OCI-LY1 (cell line): ENCODE results near the gene EXOC6.
A peak's percentile ranks its signal among the peaks of the same experiment; 100 is the strongest.

Experiments used
- H2AFZ ChIP-seq: fragments of 200-600 bp; sonication (generic), shearing (Covaris generic); 2 replicates; pipeline ENCODE4 v1.6.0; 2014; ENCODE audit warnings: antibody characterized with exemption, mild to moderate bottlenecking, low read length
- H3F3A ChIP-seq: fragments of 200-600 bp; sonication (generic), shearing (Covaris generic); 2 replicates; pipeline ENCODE4 v1.6.0; 2014; ENCODE audit warnings: mild to moderate bottlenecking, antibody characterized with exemption, low read length, moderate library complexity; ENCODE audit not compliant: insufficient read depth
- H3K27ac ChIP-seq: fragments of 200-600 bp; sonication (generic); 2 replicates; pipeline ENCODE4 v1.5.1; 2014; ENCODE audit warnings: low read length, mixed run types, mild to moderate bottlenecking, low read depth; ENCODE audit not compliant: poor library complexity, severe bottlenecking
- H3K27me3 ChIP-seq: fragments of 200-600 bp; sonication (generic); 2 replicates; pipeline ENCODE4 v1.6.0; 2014; ENCODE audit warnings: antibody characterized with exemption, mild to moderate bottlenecking, low read length, moderate library complexity; ENCODE audit not compliant: insufficient read depth
- H3K36me3 ChIP-seq: fragments of 200-600 bp; sonication (generic); 2 replicates; pipeline ENCODE4 v1.6.1; 2014; ENCODE audit warnings: mild to moderate bottlenecking, antibody characterized with exemption, low read length, moderate library complexity, mixed read lengths; ENCODE audit not compliant: insufficient read depth
- H3K4me1 ChIP-seq: fragments of 200-600 bp; sonication (generic); 2 replicates; pipeline ENCODE4 v1.5.1; 2014; ENCODE audit warnings: mild to moderate bottlenecking, low read length, moderate library complexity; ENCODE audit not compliant: insufficient read depth, severe bottlenecking
- H3K4me2 ChIP-seq: fragments of 200-600 bp; sonication (generic), shearing (Covaris generic); 2 replicates; pipeline ENCODE4 v1.6.1; 2014; ENCODE audit warnings: low read length
- H3K4me3 ChIP-seq: fragments of 200-600 bp; sonication (generic); 2 replicates; pipeline ENCODE4 v1.5.1; 2014; ENCODE audit warnings: low read length, low read depth, mild to moderate bottlenecking, mixed read lengths; ENCODE audit not compliant: poor library complexity, severe bottlenecking
- H3K79me2 ChIP-seq: fragments of 200-600 bp; shearing (Covaris generic); 2 replicates; pipeline ENCODE4 v1.6.1; 2016; ENCODE audit warnings: mixed run types, low read length, mixed read lengths; ENCODE audit not compliant: insufficient read depth
- H3K9ac ChIP-seq: fragments of 200-600 bp; sonication (generic), shearing (Covaris generic); 2 replicates; pipeline ENCODE4 v1.6.1; 2014; ENCODE audit warnings: mild to moderate bottlenecking, low read length, mixed read lengths
- H3K9me2 ChIP-seq: fragments of 200-600 bp; sonication (generic), shearing (Covaris generic); 2 replicates; pipeline ENCODE4 v1.6.1; 2014; ENCODE audit warnings: low read depth, mild to moderate bottlenecking, low read length, mixed read lengths
- H3K9me3 ChIP-seq: fragments of 200-600 bp; shearing (Covaris generic); 2 replicates; pipeline ENCODE4 v1.6.1; 2014; ENCODE audit warnings: low read length, mixed read lengths
- H4K20me1 ChIP-seq: fragments of 200-600 bp; sonication (generic), shearing (Covaris generic); 2 replicates; pipeline ENCODE4 v1.6.0; 2016; ENCODE audit warnings: mild to moderate bottlenecking, low read length; ENCODE audit not compliant: insufficient read depth
- EZH2 ChIP-seq: fragments of 200-600 bp; sonication (generic), shearing (Covaris generic); IDR thresholded peaks from 2 replicates; pipeline ENCODE4 v1.8.0; 2017; ENCODE audit warnings: borderline replicate concordance, mixed run types, mild to moderate bottlenecking, antibody characterized with exemption, low read length, moderate library complexity, mixed read lengths
- TF ChIP-seq, protein P1 (sequence below): fragments of 200-600 bp; sonication (generic), shearing (Covaris generic); IDR thresholded peaks from 2 replicates; pipeline ENCODE4 v1.5.1; 2017; ENCODE audit warnings: mild to moderate bottlenecking, antibody characterized with exemption, low read length, moderate library complexity, mixed read lengths

EXOC6 gene

DNA sequence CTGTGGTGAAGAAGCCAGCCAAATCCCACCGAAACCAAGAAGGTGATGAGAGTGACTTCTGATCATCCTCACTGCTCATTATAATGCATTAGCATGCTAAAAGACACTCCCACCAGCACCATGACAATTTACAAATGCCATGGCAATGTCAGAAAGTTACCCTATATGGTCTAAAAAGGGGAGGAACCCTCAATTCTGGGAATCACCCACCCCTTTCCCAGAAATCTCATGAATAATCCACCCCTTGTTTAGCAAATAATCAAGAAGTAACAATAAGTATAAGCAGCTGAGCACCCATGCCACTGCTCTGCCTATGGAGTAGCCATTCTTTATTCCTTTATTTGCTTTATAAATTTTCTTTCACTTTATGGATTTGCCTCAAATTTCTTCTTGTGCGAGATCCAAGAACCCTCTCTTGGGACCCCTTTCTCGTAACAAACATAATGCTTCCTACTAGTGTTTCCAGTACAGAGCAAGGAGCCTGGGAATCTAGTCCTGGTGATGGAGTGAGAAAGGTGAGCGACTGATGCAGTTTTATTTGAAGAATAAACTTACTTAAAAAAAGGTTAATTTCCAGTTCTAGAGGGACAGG is 18.4 kb upstream of the EXOC6 start:
- H3K36me3 ChIP-seq: no peaks in the 10 kb centered on the region
- H3K4me1 ChIP-seq: peaks cover 3% of the 10 kb centered on the region
- no peaks in the 10 kb centered on the region for H3K79me2 ChIP-seq
- H4K20me1 ChIP-seq: no peaks in the 10 kb centered on the region
- no peaks in the 10 kb centered on the region for H3F3A ChIP-seq
- no peak overlapping the region for H2AFZ ChIP-seq
- no peak overlapping the region for H3K27ac ChIP-seq
- no peak overlapping the region for H3K4me2 ChIP-seq
- no peaks in the 10 kb centered on the region for H3K9me2 ChIP-seq
- no peaks in the 10 kb centered on the region for H3K9me3 ChIP-seq
- H3K9ac ChIP-seq: no peak overlapping the region
- H3K27me3 ChIP-seq: no peaks in the 10 kb centered on the region
- TF ChIP-seq EZH2: no peak
- TF ChIP-seq, protein P1, sequence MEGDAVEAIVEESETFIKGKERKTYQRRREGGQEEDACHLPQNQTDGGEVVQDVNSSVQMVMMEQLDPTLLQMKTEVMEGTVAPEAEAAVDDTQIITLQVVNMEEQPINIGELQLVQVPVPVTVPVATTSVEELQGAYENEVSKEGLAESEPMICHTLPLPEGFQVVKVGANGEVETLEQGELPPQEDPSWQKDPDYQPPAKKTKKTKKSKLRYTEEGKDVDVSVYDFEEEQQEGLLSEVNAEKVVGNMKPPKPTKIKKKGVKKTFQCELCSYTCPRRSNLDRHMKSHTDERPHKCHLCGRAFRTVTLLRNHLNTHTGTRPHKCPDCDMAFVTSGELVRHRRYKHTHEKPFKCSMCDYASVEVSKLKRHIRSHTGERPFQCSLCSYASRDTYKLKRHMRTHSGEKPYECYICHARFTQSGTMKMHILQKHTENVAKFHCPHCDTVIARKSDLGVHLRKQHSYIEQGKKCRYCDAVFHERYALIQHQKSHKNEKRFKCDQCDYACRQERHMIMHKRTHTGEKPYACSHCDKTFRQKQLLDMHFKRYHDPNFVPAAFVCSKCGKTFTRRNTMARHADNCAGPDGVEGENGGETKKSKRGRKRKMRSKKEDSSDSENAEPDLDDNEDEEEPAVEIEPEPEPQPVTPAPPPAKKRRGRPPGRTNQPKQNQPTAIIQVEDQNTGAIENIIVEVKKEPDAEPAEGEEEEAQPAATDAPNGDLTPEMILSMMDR: no peak
- no peak overlapping the region for H3K4me3 ChIP-seq

DNA sequence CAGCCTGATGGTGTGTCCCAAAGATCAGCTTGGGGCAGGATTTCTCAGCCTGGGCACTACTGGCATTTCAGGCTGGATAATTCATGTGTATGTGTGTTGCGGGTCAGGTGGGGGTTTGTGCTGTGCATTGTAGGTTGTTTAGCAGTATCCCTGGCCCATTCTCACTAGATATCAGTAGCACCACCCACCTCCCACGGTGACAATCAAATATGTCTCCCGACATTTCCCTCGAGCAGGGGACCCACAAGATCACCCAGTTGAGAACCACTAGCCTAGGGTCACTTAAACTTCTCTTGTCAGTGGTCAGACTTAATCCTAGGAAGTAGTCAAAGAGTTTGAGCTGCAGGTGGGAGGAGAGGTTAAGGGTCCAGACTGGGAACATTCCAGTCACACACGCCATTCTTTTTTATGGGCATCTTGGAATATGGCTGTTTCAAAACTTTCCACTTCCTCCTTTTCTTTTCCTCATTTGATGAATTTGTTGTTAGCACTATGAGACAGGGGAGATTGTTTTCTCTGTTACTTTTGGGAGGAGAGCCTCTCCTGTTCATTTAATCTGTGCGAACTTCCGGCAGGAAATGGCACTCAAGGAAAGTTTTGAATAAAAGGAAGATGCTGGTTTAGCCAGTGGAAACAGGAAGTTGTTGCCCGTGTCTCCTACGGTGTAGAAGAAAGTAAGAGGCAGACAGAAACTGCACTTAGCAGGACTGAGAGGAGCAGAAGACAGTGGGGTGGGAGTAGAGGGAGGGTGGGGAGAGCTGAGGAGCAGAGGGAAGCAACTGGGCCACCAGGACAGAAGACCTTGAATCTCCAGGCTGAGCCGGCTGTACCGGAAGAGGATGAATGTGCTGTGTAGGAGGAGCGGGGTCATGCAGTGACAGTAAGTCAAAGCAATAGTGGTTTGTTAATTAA is 17.6 kb upstream of the EXOC6 start:
- Histone ChIP-seq H3K27ac (no peak overlapping the region), H4K20me1 (no peaks in the 10 kb centered on the region), H3K4me1 (peaks cover 3% of the 10 kb centered on the region), H3K4me3 (peak overlapping the region; percentile 38), H3K9ac (no peak overlapping the region), H3K36me3 (no peaks in the 10 kb centered on the region), H3K79me2 (no peaks in the 10 kb centered on the region), H2AFZ (no peak overlapping the region), H3K27me3 (no peaks in the 10 kb centered on the region), H3K4me2 (peak overlapping the region; percentile 19; the same call in 1 of the 2 replicates), H3K9me2 (no peaks in the 10 kb centered on the region), H3F3A (no peaks in the 10 kb centered on the region), H3K9me3 (no peaks in the 10 kb centered on the region)
- TF ChIP-seq, protein P1: no peak
- no peak for TF ChIP-seq EZH2

DNA sequence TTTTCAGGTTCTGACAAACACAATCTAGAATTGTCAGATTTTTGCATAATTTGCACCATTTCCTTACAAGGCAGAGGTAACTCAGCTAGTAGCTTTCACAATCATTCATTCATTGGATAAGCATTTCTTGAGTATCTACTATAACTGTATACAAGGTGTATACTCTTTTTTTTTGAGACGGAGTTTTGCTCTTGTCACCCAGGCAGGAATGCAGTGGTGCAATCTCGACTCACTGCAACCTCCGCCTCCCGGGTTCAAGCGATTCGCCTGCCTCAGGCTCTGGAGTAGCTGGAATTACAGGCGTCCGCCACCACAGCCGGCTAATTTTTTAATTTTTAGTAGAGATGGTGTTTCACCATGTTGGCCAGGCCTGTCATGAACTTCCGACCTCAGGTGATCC is 16.2 kb upstream of the EXOC6 start:
- H3K4me2 ChIP-seq: no peak overlapping the region

More for the DNA sequence above, 16.2 kb upstream of the EXOC6 start:
- no peak overlapping the region for H2AFZ ChIP-seq
- H4K20me1 ChIP-seq: no peaks in the 10 kb centered on the region
- H3K9ac ChIP-seq: no peak overlapping the region
- no peaks in the 10 kb centered on the region for H3K9me2 ChIP-seq
- no peak overlapping the region for H3K27ac ChIP-seq
- no peaks in the 10 kb centered on the region for H3K36me3 ChIP-seq
- H3K79me2 ChIP-seq: no peaks in the 10 kb centered on the region
- H3K9me3 ChIP-seq: no peaks in the 10 kb centered on the region
- no peaks in the 10 kb centered on the region for H3F3A ChIP-seq
- TF ChIP-seq, protein P1: no peak
- no peak for TF ChIP-seq EZH2
- H3K27me3 ChIP-seq: no peaks in the 10 kb centered on the region
- H3K4me1 ChIP-seq: peaks cover 3% of the 10 kb centered on the region
- H3K4me3 ChIP-seq: no peak overlapping the region
